CD4-positive, alpha-beta T cell treated with Interleukin-12 subunit alpha and Interleukin-12 subunit beta, for 1 hour (primary cell): ENCODE data around the gene FOXP1.

Experiments
- DNase-seq: peaks from one replicate; pipeline ENCODE4 v3.0.0-alpha.2; 2020

FOXP1 gene

GRCh38 chr3:71247958-71248335 lies 335.6 kb downstream of the FOXP1 start:
- no peak for DNase-seq

- DNase-seq: peak; percentile 9
Measured at GRCh38 chr3:71247221-71247957, 336.1 kb downstream of the FOXP1 start.

- DNase-seq: no peak
Measured at GRCh38 chr3:71245971-71246880, 337.3 kb downstream of the FOXP1 start.

- DNase-seq: no peak
Measured at GRCh38 chr3:71244826-71245488, 338.6 kb downstream of the FOXP1 start.

GRCh38 chr3:71244153-71244825 lies 339.2 kb downstream of the FOXP1 start:
- DNase-seq: no peak

GRCh38 chr3:71243229-71243628 lies 340.3 kb downstream of the FOXP1 start:
- no peak for DNase-seq

GRCh38 chr3:71241981-71242560 lies 341.5 kb downstream of the FOXP1 start:
- no peak for DNase-seq

- no peak for DNase-seq
Measured at GRCh38 chr3:71241246-71241901, 342.2 kb downstream of the FOXP1 start.

- DNase-seq: no peak
Measured at GRCh38 chr3:71240034-71240433, 343.5 kb downstream of the FOXP1 start.

- DNase-seq: no peak
Measured at GRCh38 chr3:71238355-71238757, 345.2 kb downstream of the FOXP1 start.

GRCh38 chr3:71237672-71238071 lies 345.9 kb downstream of the FOXP1 start:
- no peak for DNase-seq

GRCh38 chr3:71235846-71236245 lies 347.7 kb downstream of the FOXP1 start:
- DNase-seq: no peak

GRCh38 chr3:71232895-71233294 lies 350.6 kb downstream of the FOXP1 start:
- no peak for DNase-seq

- no peak for DNase-seq
Measured at GRCh38 chr3:71232175-71232679, 351.3 kb downstream of the FOXP1 start.

- no peak for DNase-seq
Measured at GRCh38 chr3:71231680-71232079, 351.8 kb downstream of the FOXP1 start.

- DNase-seq: no peak
Measured at GRCh38 chr3:71229905-71230657, 353.4 kb downstream of the FOXP1 start.

GRCh38 chr3:71228156-71228866 lies 355.2 kb downstream of the FOXP1 start:
- no peak for DNase-seq

- DNase-seq: peak; percentile 20
Measured at GRCh38 chr3:71227270-71227661, 356.3 kb downstream of the FOXP1 start.

- peak; percentile 78 for DNase-seq
Measured at GRCh38 chr3:71226565-71227269, 356.8 kb downstream of the FOXP1 start.
